ENCODE data around the gene MT1M. TPM values are rescaled to one million over a fixed set of nuclear protein-coding genes. Genes with fewer than 3 reads are reported as not detected.
A peak's percentile ranks its signal among the peaks of the same experiment; 100 is the strongest.

Gene MT1M
- total and polyA plus RNA-seq, 2 of the 4 experiments (the other 2 are of a cell fraction) = 0.10 TPM; not detected in 1

GRCh38 chr16:56643080-56643778 lies 10.8 kb downstream of the MT1M start:
- Histone ChIP-seq H3K27me3 (ENCODE audit: control insufficient read depth, insufficient read depth, low read length) (peaks cover 90% of the 10 kb centered on the region), H3K9me1 (ENCODE audit: insufficient read depth, low read length) (0 out of 2 replicates have a peak, but pooled peaks cover 3% of the 10 kb centered on the region), H4K20me1 (ENCODE audit: insufficient read depth, low read length) (no peaks in the 10 kb centered on the region; the same call in 1 of the 2 replicates), H4K8ac (ENCODE audit: low read depth in 2 of 2, low read length in 2 of 2) (no peak overlapping the region), H2AFZ (replicated peaks; ENCODE audit: low read length, poor library complexity) (peak overlapping the region; percentile 83), H3K23ac (ENCODE audit: low read depth, low read length) (no peak overlapping the region), H2AK9ac (replicated peaks; ENCODE audit: low read depth, low read length, poor library complexity) (no peak overlapping the region), H3K4ac (ENCODE audit: low read depth, low read length) (no peak overlapping the region), H3K9ac (ENCODE audit: low read depth, low read length) (no peak overlapping the region), H4K5ac (ENCODE audit: low read depth, low read length) (no peak overlapping the region), H2BK5ac (ENCODE audit: low read depth, low read length, poor library complexity, severe bottlenecking) (no peak overlapping the region), H3K79me1 (ENCODE audit: low read depth in 1 of 2, low read length in 2 of 2) (no peaks in the 10 kb centered on the region), H2BK15ac (ENCODE audit: low read depth, low read length) (no peak overlapping the region), H2AK5ac (ENCODE audit: low read depth, low read length) (no peak overlapping the region), H3K4me3 (ENCODE audit: insufficient read depth, low read depth, low read length) (no peak overlapping the region), H3K36me3 (ENCODE audit: control insufficient read depth, insufficient read depth, low read length) (no peaks in the 10 kb centered on the region), H3K27ac (ENCODE audit: insufficient read depth, low read length) (no peak overlapping the region), H3K56ac (ENCODE audit: extremely low read depth, insufficient read depth, low read length) (no peak overlapping the region), H3K4me2 (ENCODE audit: low read depth, low read length) (peak overlapping the region; percentile 23; the same call in 1 of the 2 replicates), H2BK120ac (ENCODE audit: low read depth, low read length) (no peak overlapping the region), H3K9me3 (ENCODE audit: control insufficient read depth, insufficient read depth, low read length) (0 out of 2 replicates have a peak, but pooled peaks cover 2% of the 10 kb centered on the region), H3K14ac (replicated peaks; ENCODE audit: low read depth, low read length) (no peak overlapping the region), H3K18ac (ENCODE audit: low read depth, low read length) (no peak overlapping the region), H2BK20ac (ENCODE audit: low read depth, low read length) (no peak overlapping the region), H4K91ac (ENCODE audit: insufficient read depth, low read depth, low read length) (no peak overlapping the region), H3K4me1 (ENCODE audit: control insufficient read depth, insufficient read depth, low read length) (no peaks in the 10 kb centered on the region; the same call in 1 of the 2 replicates)
- in situ Hi-C loops (cut with MboI; ENCODE audit: low sequenced_read_pairs) = no loop called here
- intact Hi-C loops (cut with micrococcal nuclease) = no loop called here
- POLR2A ChIA-PET (ENCODE audit: unreplicated experiment) = no interaction called here
- dilution Hi-C loops (cut with HindIII; ENCODE audit: low sequenced_read_pairs, unreplicated experiment) = no loop called here
- 7% methylated on average over 22 of the region's 42 CpGs; no CpG with 5 or more reads in 1 of the 2 experiments for WGBS, 2 experiments (ENCODE audit: extremely low coverage in 2 of 2, insufficient read length in 1 of 2)
- DNase-seq = no peak
- CTCF ChIA-PET = no interaction called here
- BruUV-seq (replicated peaks) = no TSS peak
- ATAC-seq (ENCODE audit: low read depth) = peak; percentile 83
- TF ChIP-seq CHD1 (IDR thresholded peaks at IDR 0.05; ENCODE audit: low read depth, low read length) = no peak
- no peak for TF ChIP-seq SMC3 (IDR thresholded peaks at IDR 0.05; ENCODE audit: low read depth, low read length)
- TF ChIP-seq, protein P1, sequence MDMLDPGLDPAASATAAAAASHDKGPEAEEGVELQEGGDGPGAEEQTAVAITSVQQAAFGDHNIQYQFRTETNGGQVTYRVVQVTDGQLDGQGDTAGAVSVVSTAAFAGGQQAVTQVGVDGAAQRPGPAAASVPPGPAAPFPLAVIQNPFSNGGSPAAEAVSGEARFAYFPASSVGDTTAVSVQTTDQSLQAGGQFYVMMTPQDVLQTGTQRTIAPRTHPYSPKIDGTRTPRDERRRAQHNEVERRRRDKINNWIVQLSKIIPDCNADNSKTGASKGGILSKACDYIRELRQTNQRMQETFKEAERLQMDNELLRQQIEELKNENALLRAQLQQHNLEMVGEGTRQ (IDR thresholded peaks at IDR 0.05; ENCODE audit: low read depth, low read length) = no peak
- TF ChIP-seq MXI1 (IDR thresholded peaks at IDR 0.05; ENCODE audit: borderline replicate concordance, low read depth, low read length) = no peak
- peak; percentile 9; the same call in 1 of the 2 replicates for TF ChIP-seq CTCF (conservative IDR thresholded peaks at IDR 0.05; ENCODE audit: low read depth, low read length)
- no peak for TF ChIP-seq NFE2L2 (IDR thresholded peaks at IDR 0.05; ENCODE audit: low read depth, low read length)
